Measurements from ENCODE around the gene AMBRA1. TPM values are rescaled to one million over a fixed set of nuclear protein-coding genes. Genes with fewer than 3 reads are reported as not detected.
"Not testable (repeated sequence)": the region's sequence is repeated elsewhere in the genome, so short reads cannot be mapped to it uniquely, and the experiment has no call there.

The AMBRA1 gene
- total RNA-seq, 1 donor, result 29.1 TPM

DNA sequence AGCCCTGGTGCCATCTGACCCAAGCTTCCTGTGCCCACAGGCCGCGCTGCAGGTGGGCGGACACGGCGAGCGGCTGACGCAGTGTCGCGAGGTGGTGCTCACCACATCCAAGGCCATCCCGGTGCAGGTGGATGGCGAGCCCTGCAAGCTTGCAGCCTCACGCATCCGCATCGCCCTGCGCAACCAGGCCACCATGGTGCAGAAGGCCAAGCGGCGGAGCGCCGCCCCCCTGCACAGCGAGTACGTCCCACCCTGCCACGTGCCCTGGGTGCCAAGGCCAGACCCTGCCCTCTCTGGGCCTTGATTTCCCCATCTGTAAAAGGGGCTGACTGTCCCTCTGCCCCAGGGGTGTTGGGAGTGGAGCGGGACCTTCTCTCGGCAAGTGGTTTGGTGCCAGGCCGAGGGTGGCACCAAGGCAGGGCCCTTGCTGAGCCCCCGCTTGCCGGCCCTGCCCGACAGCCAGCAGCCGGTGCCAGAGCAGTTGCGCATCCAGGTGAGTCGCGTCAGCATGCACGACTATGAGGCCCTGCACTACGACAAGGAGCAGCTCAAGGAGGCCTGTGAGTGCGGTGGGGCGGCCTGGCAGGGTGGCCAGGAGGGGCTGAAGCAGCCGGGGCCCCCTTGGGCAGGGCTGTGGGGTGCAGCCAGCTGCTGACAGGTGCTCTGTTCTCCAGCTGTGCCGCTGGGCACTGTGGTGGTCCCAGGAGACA lies 218.3 kb downstream of the AMBRA1 start:
- Histone ChIP-seq H3K27me3 (ENCODE audit: insufficient read depth, low read length) (no peaks in the 10 kb centered on the region), H3K4me1 (ENCODE audit: insufficient read depth, low read length) (peaks cover 15% of the 10 kb centered on the region), H3K4me3 (ENCODE audit: low read length) (no peak overlapping the region), H3K9me3 (ENCODE audit: low read depth, low read length) (no peaks in the 10 kb centered on the region)

- H3K27me3 ChIP-seq (ENCODE audit: insufficient read depth, low read length), result no peaks in the 10 kb centered on the region
- no peaks in the 10 kb centered on the region for H3K9me3 ChIP-seq (ENCODE audit: low read depth, low read length)
- peaks cover 14% of the 10 kb centered on the region for H3K4me1 ChIP-seq (ENCODE audit: insufficient read depth, low read length)
- no peak overlapping the region for H3K4me3 ChIP-seq (ENCODE audit: low read length)
Observed at GRCh38 chr11:46374815-46375214, 219.0 kb downstream of the AMBRA1 start.

GRCh38 chr11:46373787-46374740 lies 219.8 kb downstream of the AMBRA1 start:
- Histone ChIP-seq H3K4me1 (ENCODE audit: insufficient read depth, low read length) (peaks cover 7% of the 10 kb centered on the region), H3K4me3 (ENCODE audit: low read length) (no peak overlapping the region), H3K9me3 (ENCODE audit: low read depth, low read length) (no peaks in the 10 kb centered on the region), H3K27me3 (ENCODE audit: insufficient read depth, low read length) (no peaks in the 10 kb centered on the region)

DNA sequence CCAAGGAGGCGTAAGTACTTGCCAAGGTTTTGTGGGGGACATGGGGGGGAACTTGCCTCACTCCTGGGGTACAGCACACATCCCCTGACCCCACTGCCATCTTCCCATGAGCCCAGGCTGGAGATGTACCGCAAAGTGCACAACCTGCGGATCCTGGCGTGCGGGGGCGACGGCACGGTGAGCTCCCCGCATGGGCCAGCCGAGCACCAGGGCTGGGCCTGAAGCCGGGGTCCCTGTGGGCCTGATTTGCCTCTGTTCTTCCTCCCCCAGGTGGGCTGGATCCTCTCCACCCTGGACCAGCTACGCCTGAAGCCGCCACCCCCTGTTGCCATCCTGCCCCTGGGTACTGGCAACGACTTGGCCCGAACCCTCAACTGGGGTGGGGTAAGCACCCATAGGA lies 221.3 kb downstream of the AMBRA1 start:
- H3K27me3 ChIP-seq (ENCODE audit: insufficient read depth, low read length); H3K4me3 ChIP-seq (ENCODE audit: low read length); H3K4me1 ChIP-seq (ENCODE audit: insufficient read depth, low read length); H3K9me3 ChIP-seq (ENCODE audit: low read depth, low read length): not testable (repeated sequence)

- Histone ChIP-seq H3K27me3 (ENCODE audit: insufficient read depth, low read length) (no peaks in the 10 kb centered on the region), H3K4me1 (ENCODE audit: insufficient read depth, low read length) (peaks cover 2% of the 10 kb centered on the region), H3K9me3 (ENCODE audit: low read depth, low read length) (no peaks in the 10 kb centered on the region), H3K4me3 (ENCODE audit: low read length) (no peak overlapping the region)
Observed at GRCh38 chr11:46372086-46372485, 221.7 kb downstream of the AMBRA1 start.

DNA sequence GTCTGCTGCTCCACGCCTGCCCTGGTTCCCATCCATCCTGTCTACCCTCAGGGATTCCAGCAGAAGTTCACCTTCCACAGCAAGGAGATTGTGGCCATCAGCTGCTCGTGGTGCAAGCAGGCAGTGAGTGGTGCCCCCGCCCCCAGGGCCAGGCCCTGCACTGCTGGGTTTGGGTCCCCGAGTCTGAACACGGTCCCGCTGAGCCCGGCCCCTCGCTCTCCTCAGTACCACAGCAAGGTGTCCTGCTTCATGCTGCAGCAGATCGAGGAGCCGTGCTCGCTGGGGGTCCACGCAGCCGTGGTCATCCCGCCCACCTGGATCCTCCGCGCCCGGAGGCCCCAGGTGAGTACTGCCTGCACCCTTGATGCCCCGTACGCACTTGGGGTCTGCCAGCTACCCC lies 222.6 kb downstream of the AMBRA1 start:
- H3K9me3 ChIP-seq (ENCODE audit: low read depth, low read length); H3K4me3 ChIP-seq (ENCODE audit: low read length); H3K27me3 ChIP-seq (ENCODE audit: insufficient read depth, low read length): not testable (repeated sequence)
- peaks cover 10% of the 10 kb centered on the region for H3K4me1 ChIP-seq (ENCODE audit: insufficient read depth, low read length)

GRCh38 chr11:46370253-46370652 lies 223.6 kb downstream of the AMBRA1 start:
- Histone ChIP-seq H3K27me3 (ENCODE audit: insufficient read depth, low read length) (no peaks in the 10 kb centered on the region), H3K4me1 (ENCODE audit: insufficient read depth, low read length) (peaks cover 10% of the 10 kb centered on the region), H3K4me3 (ENCODE audit: low read length) (no peak overlapping the region)

GRCh38 chr11:46369458-46370152 lies 224.2 kb downstream of the AMBRA1 start:
- Histone ChIP-seq H3K4me3 (ENCODE audit: low read length) (no peak overlapping the region), H3K9me3 (ENCODE audit: low read depth, low read length) (no peaks in the 10 kb centered on the region), H3K4me1 (ENCODE audit: insufficient read depth, low read length) (peaks cover 10% of the 10 kb centered on the region), H3K27me3 (ENCODE audit: insufficient read depth, low read length) (no peaks in the 10 kb centered on the region)

More at GRCh38 chr11:46370253-46370652, 223.6 kb downstream of the AMBRA1 start:
- H3K9me3 ChIP-seq (ENCODE audit: low read depth, low read length), result no peaks in the 10 kb centered on the region

DNA sequence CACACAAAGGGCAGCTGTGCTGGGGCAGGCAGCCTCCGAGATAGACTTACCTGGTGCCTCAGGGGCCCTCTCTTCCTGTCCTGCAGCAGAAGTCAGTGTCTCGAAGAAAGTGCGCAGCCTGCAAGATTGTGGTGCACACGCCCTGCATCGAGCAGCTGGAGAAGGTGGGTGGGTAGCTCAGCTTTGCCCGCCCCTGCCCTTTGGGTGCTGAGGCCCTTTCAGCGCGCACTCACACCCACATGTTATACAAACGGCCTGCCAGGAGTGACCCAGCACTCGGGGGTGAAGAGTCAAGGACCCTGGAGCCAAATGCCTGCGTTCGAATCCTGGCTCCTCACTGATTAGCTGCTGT lies 225.9 kb downstream of the AMBRA1 start:
- H3K9me3 ChIP-seq (ENCODE audit: low read depth, low read length), result no peaks in the 10 kb centered on the region
- H3K4me1 ChIP-seq (ENCODE audit: insufficient read depth, low read length), result peaks cover 26% of the 10 kb centered on the region
- no peaks in the 10 kb centered on the region for H3K27me3 ChIP-seq (ENCODE audit: insufficient read depth, low read length)
- no peak overlapping the region for H3K4me3 ChIP-seq (ENCODE audit: low read length)

GRCh38 chr11:46367244-46367915 lies 226.4 kb downstream of the AMBRA1 start:
- peaks cover 31% of the 10 kb centered on the region for H3K4me1 ChIP-seq (ENCODE audit: insufficient read depth, low read length)
- H3K9me3 ChIP-seq (ENCODE audit: low read depth, low read length), result no peaks in the 10 kb centered on the region
- no peak overlapping the region for H3K4me3 ChIP-seq (ENCODE audit: low read length)
- H3K27me3 ChIP-seq (ENCODE audit: insufficient read depth, low read length), result no peaks in the 10 kb centered on the region

DNA sequence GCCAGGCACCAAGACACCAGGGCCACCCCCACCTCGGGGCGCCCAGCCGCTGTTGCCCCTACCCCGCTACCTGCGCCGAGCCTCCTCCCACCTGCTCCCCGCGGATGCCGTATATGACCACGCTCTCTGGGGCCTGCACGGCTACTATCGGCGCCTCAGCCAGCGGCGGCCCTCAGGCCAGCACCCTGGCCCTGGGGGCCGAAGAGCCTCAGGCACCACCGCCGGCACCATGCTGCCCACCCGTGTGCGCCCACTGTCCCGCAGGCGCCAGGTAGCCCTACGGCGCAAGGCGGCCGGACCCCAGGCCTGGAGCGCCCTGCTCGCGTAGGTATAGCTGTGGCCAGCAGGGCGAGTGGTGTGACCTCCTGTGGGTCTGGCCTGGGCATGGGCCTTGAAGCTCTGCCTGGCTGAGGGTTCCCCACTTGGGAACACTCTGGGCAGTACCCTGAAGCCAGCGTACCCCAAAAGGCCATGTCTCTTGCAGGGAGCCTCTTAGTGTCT lies 227.1 kb downstream of the AMBRA1 start:
- Histone ChIP-seq H3K4me1 (ENCODE audit: insufficient read depth, low read length) (peaks cover 38% of the 10 kb centered on the region), H3K27me3 (ENCODE audit: insufficient read depth, low read length) (no peaks in the 10 kb centered on the region), H3K4me3 (ENCODE audit: low read length) (no peak overlapping the region), H3K9me3 (ENCODE audit: low read depth, low read length) (no peaks in the 10 kb centered on the region)

DNA sequence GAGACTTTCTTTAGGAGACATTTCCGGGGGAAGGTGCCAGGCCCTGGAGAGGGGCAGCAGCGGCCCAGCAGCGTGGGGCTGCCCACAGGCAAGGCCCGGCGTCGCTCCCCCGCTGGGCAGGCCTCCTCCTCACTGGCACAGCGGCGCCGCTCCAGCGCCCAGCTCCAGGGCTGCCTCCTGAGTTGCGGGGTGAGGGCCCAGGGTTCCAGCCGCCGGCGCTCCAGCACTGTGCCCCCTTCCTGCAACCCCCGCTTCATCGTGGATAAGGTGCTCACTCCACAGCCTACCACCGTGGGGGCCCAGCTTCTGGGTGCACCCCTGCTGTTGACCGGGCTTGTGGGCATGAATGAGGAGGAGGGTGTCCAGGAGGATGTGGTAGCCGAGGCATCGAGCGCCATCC lies 227.6 kb downstream of the AMBRA1 start:
- peaks cover 42% of the 10 kb centered on the region for H3K4me1 ChIP-seq (ENCODE audit: insufficient read depth, low read length)
- H3K27me3 ChIP-seq (ENCODE audit: insufficient read depth, low read length), result no peaks in the 10 kb centered on the region
- no peak overlapping the region for H3K4me3 ChIP-seq (ENCODE audit: low read length)
- no peaks in the 10 kb centered on the region for H3K9me3 ChIP-seq (ENCODE audit: low read depth, low read length)

DNA sequence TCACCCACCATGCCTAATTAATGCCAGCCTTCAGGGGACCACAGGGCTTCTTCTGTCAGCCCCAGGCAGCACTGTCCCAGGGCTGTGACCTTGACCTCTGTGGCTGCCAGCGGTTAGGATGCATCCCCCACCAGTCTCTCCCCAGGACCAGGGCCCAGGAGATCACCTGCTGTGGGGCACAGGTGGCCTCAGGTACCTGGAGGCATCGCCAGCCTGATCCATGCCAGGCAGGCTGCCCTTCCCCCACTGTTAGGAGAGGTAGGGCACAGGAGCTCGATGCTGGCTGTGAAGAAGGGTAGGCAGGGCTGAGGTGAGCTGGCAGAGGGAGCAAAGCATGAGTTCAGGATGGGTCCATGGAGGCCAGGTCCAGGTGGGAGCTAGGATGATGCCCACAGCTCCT lies 229.0 kb downstream of the AMBRA1 start:
- Histone ChIP-seq H3K9me3 (ENCODE audit: low read depth, low read length) (no peaks in the 10 kb centered on the region), H3K27me3 (ENCODE audit: insufficient read depth, low read length) (no peaks in the 10 kb centered on the region), H3K4me1 (ENCODE audit: insufficient read depth, low read length) (peaks cover 53% of the 10 kb centered on the region), H3K4me3 (ENCODE audit: low read length) (no peak overlapping the region)

DNA sequence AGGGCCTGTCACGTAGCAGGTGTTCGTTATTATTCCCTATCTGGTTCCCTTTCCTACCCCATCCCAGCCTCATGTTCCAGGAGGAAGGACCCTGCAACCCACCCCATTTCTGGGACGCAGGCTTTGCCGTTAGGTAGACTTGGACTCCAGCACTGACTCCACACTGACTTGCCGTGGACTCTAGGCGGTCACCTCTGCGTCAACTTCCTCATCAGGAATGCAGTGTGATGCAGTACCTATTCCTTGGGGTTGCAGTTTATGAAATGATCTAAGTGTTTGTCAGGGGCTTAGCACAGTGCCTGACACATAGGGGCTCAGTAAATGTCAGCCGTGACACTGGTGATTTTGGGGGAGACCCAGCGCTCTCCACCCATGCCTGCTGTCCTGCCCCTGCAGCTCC lies 229.8 kb downstream of the AMBRA1 start:
- no peaks in the 10 kb centered on the region for H3K27me3 ChIP-seq (ENCODE audit: insufficient read depth, low read length)
- no peak overlapping the region for H3K4me3 ChIP-seq (ENCODE audit: low read length)
- H3K4me1 ChIP-seq (ENCODE audit: insufficient read depth, low read length), result peaks cover 55% of the 10 kb centered on the region
- H3K9me3 ChIP-seq (ENCODE audit: low read depth, low read length), result no peaks in the 10 kb centered on the region
